WTC11 (cell line): ENCODE results near the gene LTBP3. TPM values are rescaled to one million over a fixed set of nuclear protein-coding genes. Genes with fewer than 3 reads are reported as not detected.

Experiments used
- ATAC-seq: fragments of 200-7000 bp; cut with Tn5 transposase; 2 replicates; pipeline ENCODE4 v1.10.0; 2021; ENCODE audit warnings: mild to moderate bottlenecking, moderate library complexity
- CTCF ChIA-PET: fragments of 300-600 bp; sonication (Branson Sonifier 250); formaldehyde crosslinking; loops from one replicate; lab custom pipeline; 2021; ENCODE audit warnings: antibody characterized with exemption; lab: Charles Lee
- POLR2A ChIA-PET: fragments of 350-600 bp; sonication (Branson Sonifier 250); formaldehyde crosslinking; loops from one replicate; lab custom pipeline; 2021; ENCODE audit warnings: antibody characterized with exemption; lab: Charles Lee
- DNase-seq: peaks from one replicate; pipeline ENCODE4 v3.0.0; 2021; ENCODE audit warnings: low spot score
- H3K27ac Mint-ChIP-seq: 2 replicates; pipeline ENCODE4 v1.8.0; 2021; ENCODE audit warnings: mixed read lengths
- H3K27me3 Mint-ChIP-seq: 2 replicates; pipeline ENCODE4 v1.8.0; 2021; ENCODE audit warnings: low read depth, mild to moderate bottlenecking, moderate library complexity, mixed read lengths
- H3K36me3 Mint-ChIP-seq: 2 replicates; pipeline ENCODE4 v1.8.0; 2021; ENCODE audit warnings: mixed read lengths
- H3K4me1 Mint-ChIP-seq: 2 replicates; pipeline ENCODE4 v1.8.0; 2022; ENCODE audit warnings: mixed read lengths
- H3K4me3 Mint-ChIP-seq: 2 replicates; pipeline ENCODE4 v1.8.0; 2021; ENCODE audit warnings: mild to moderate bottlenecking, moderate library complexity, mixed read lengths
- H3K9me3 Mint-ChIP-seq: 2 replicates; pipeline ENCODE4 v1.8.0; 2021; ENCODE audit warnings: mixed read lengths
- ATF1 ChIP-seq: sonication (generic); formaldehyde crosslinking; IDR thresholded peaks from 2 replicates; pipeline ENCODE4 v1.8.1; 2023; ENCODE audit warnings: mild to moderate bottlenecking, moderate library complexity, missing genetic modification reagents
- CREB1 ChIP-seq: sonication (generic); formaldehyde crosslinking; IDR thresholded peaks from 2 replicates; pipeline ENCODE4 v1.8.0; 2023; ENCODE audit warnings: mild to moderate bottlenecking, missing genetic modification reagents
- GRHL2 ChIP-seq: fragments of 250-450 bp; sonication (Bioruptor Pico); IDR thresholded peaks from 2 replicates; pipeline ENCODE4 v1.8.0; 2022; ENCODE audit warnings: mild to moderate bottlenecking, moderate library complexity; ENCODE audit not compliant: insufficient replicate concordance, severe bottlenecking
- KAT7 ChIP-seq: sonication (generic); formaldehyde crosslinking; IDR thresholded peaks from 2 replicates; pipeline ENCODE4 v1.8.1; 2023; ENCODE audit warnings: missing genetic modification reagents, mild to moderate bottlenecking, borderline replicate concordance
- MXD4 ChIP-seq: fragments of 250-450 bp; sonication (Bioruptor Pico); IDR thresholded peaks from 2 replicates; pipeline ENCODE4 v1.8.0; 2021; ENCODE audit warnings: mild to moderate bottlenecking, moderate library complexity, borderline replicate concordance
- MYBL2 ChIP-seq: sonication (generic); formaldehyde crosslinking; IDR thresholded peaks from 2 replicates; pipeline ENCODE4 v1.8.1; 2023; ENCODE audit warnings: mild to moderate bottlenecking, moderate library complexity, missing genetic modification reagents
- PRRX2 ChIP-seq: fragments of 250-450 bp; sonication (Bioruptor Pico); IDR thresholded peaks from 2 replicates; pipeline ENCODE4 v1.8.0; 2021; ENCODE audit warnings: mild to moderate bottlenecking
- SOX15 ChIP-seq: fragments of 250-450 bp; sonication (Bioruptor Pico); IDR thresholded peaks from 2 replicates; pipeline ENCODE4 v1.9.0; 2021; ENCODE audit warnings: mild to moderate bottlenecking
- TP53 ChIP-seq: sonication (generic); formaldehyde crosslinking; IDR thresholded peaks from 2 replicates; pipeline ENCODE4 v1.8.1; 2023; ENCODE audit warnings: mild to moderate bottlenecking, missing genetic modification reagents
- ZBTB21 ChIP-seq: sonication (generic); formaldehyde crosslinking; IDR thresholded peaks from 2 replicates; pipeline ENCODE4 v1.8.1; 2023; ENCODE audit warnings: mild to moderate bottlenecking, missing genetic modification reagents, borderline replicate concordance
- ZNF396 ChIP-seq: fragments of 250-450 bp; sonication (Bioruptor Pico); IDR thresholded peaks from 2 replicates; pipeline ENCODE4 v1.8.0; 2021; ENCODE audit warnings: mild to moderate bottlenecking, moderate library complexity, borderline replicate concordance
- ZNF416 ChIP-seq: fragments of 250-450 bp; sonication (Bioruptor Pico); IDR thresholded peaks from 2 replicates; pipeline ENCODE4 v1.9.0; 2021; ENCODE audit warnings: mild to moderate bottlenecking, inconsistent platforms
- ZNF671 ChIP-seq: fragments of 250-450 bp; sonication (Bioruptor Pico); IDR thresholded peaks from 2 replicates; pipeline ENCODE4 v1.8.0; 2021; ENCODE audit warnings: mild to moderate bottlenecking
- total RNA-seq: library from RNA; stranded (reverse); gene quantifications from 3 replicates; pipeline ENCODE4 v1.2.3, GENCODE V29; 2021
- TF ChIP-seq, protein P1 (sequence below): sonication (generic); formaldehyde crosslinking; IDR thresholded peaks from 2 replicates; pipeline ENCODE4 v1.8.1; 2023; ENCODE audit warnings: mild to moderate bottlenecking, missing genetic modification reagents, moderate library complexity
- TF ChIP-seq, protein P2 (sequence below): fragments of 250-450 bp; sonication (Bioruptor Pico); IDR thresholded peaks from 2 replicates; pipeline ENCODE4 v1.9.0; 2021; ENCODE audit warnings: mild to moderate bottlenecking
- TF ChIP-seq, protein P3 (sequence below): sonication (generic); formaldehyde crosslinking; IDR thresholded peaks from 2 replicates; pipeline ENCODE4 v1.8.1; 2022; ENCODE audit warnings: mild to moderate bottlenecking, moderate library complexity, missing genetic modification reagents
- TF ChIP-seq, protein P4 (sequence below): sonication (generic); formaldehyde crosslinking; IDR thresholded peaks from 2 replicates; pipeline ENCODE4 v1.8.0; 2022; ENCODE audit warnings: mild to moderate bottlenecking, missing genetic modification reagents
- TF ChIP-seq, protein P5 (sequence below): sonication (generic); formaldehyde crosslinking; IDR thresholded peaks from 2 replicates; pipeline ENCODE4 v1.8.0; 2022; ENCODE audit warnings: mild to moderate bottlenecking, missing genetic modification reagents
- TF ChIP-seq, protein P6 (sequence below): sonication (generic); formaldehyde crosslinking; IDR thresholded peaks from 2 replicates; pipeline ENCODE4 v1.8.0; 2022; ENCODE audit warnings: mild to moderate bottlenecking, missing genetic modification reagents
- TF ChIP-seq, protein P7 (sequence below): fragments of 250-450 bp; sonication (Bioruptor Pico); IDR thresholded peaks from 2 replicates; pipeline ENCODE4 v1.8.0; 2021; ENCODE audit warnings: mild to moderate bottlenecking
- TF ChIP-seq, protein P8 (sequence below): sonication (generic); formaldehyde crosslinking; IDR thresholded peaks from 2 replicates; pipeline ENCODE4 v1.8.0; 2022; ENCODE audit warnings: missing genetic modification reagents

The LTBP3 gene
- total RNA-seq, 1 experiment from 2014 or later = 20.7 TPM

DNA sequence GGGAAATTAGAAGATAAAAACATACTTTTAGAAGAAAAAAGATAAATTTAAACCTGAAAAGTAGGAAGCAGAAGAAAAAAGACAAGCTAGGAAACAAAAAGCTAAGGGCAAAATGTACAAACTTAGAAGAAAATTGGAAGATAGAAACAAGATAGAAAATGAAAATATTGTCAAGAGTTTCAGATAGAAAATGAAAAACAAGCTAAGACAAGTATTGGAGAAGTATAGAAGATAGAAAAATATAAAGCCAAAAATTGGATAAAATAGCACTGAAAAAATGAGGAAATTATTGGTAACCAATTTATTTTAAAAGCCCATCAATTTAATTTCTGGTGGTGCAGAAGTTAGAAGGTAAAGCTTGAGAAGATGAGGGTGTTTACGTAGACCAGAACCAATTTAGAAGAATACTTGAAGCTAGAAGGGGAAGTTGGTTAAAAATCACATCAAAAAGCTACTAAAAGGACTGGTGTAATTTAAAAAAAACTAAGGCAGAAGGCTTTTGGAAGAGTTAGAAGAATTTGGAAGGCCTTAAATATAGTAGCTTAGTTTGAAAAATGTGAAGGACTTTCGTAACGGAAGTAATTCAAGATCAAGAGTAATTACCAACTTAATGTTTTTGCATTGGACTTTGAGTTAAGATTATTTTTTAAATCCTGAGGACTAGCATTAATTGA is 58.3 kb downstream of the LTBP3 start (continued):
- TF ChIP-seq, protein P1, sequence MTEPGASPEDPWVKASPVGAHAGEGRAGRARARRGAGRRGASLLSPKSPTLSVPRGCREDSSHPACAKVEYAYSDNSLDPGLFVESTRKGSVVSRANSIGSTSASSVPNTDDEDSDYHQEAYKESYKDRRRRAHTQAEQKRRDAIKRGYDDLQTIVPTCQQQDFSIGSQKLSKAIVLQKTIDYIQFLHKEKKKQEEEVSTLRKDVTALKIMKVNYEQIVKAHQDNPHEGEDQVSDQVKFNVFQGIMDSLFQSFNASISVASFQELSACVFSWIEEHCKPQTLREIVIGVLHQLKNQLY (CRISPR knock-in tag) = no peak
- TF ChIP-seq, protein P2, sequence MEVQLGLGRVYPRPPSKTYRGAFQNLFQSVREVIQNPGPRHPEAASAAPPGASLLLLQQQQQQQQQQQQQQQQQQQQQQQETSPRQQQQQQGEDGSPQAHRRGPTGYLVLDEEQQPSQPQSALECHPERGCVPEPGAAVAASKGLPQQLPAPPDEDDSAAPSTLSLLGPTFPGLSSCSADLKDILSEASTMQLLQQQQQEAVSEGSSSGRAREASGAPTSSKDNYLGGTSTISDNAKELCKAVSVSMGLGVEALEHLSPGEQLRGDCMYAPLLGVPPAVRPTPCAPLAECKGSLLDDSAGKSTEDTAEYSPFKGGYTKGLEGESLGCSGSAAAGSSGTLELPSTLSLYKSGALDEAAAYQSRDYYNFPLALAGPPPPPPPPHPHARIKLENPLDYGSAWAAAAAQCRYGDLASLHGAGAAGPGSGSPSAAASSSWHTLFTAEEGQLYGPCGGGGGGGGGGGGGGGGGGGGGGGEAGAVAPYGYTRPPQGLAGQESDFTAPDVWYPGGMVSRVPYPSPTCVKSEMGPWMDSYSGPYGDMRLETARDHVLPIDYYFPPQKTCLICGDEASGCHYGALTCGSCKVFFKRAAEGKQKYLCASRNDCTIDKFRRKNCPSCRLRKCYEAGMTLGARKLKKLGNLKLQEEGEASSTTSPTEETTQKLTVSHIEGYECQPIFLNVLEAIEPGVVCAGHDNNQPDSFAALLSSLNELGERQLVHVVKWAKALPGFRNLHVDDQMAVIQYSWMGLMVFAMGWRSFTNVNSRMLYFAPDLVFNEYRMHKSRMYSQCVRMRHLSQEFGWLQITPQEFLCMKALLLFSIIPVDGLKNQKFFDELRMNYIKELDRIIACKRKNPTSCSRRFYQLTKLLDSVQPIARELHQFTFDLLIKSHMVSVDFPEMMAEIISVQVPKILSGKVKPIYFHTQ (CRISPR knock-in tag) = no peak
- no peak for TF ChIP-seq MYBL2

DNA sequence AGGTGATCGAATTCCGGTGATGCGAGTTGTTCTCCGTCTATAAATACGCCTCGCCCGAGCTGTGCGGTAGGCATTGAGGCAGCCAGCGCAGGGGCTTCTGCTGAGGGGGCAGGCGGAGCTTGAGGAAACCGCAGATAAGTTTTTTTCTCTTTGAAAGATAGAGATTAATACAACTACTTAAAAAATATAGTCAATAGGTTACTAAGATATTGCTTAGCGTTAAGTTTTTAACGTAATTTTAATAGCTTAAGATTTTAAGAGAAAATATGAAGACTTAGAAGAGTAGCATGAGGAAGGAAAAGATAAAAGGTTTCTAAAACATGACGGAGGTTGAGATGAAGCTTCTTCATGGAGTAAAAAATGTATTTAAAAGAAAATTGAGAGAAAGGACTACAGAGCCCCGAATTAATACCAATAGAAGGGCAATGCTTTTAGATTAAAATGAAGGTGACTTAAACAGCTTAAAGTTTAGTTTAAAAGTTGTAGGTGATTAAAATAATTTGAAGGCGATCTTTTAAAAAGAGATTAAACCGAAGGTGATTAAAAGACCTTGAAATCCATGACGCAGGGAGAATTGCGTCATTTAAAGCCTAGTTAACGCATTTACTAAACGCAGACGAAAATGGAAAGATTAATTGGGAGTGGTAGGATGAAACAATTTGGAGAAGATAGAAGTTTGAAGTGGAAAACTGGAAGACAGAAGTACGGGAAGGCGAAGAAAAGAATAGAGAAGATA is 59.0 kb downstream of the LTBP3 start, which contains the start of gene MALAT1:
Gene MALAT1, plus strand, starts transcription at position 69 of the 736 bp plus-strand sequence.
- Mint-ChIP-seq H3K9me3 (no peaks in the 10 kb centered on the region), H3K27ac (no peak within 1 kb of the TSS), H3K27me3 (no peaks in the 10 kb centered on the region), H3K4me3 (no peak within 1 kb of the TSS), H3K36me3 (no peaks in the 10 kb centered on the region), H3K4me1 (peaks cover 33% of the 10 kb centered on the region)
- ATAC-seq = peak; percentile 6; the same call in 1 of the 2 replicates
- ChIA-PET POLR2A (interaction anchor here (0.5 to 8.3 kb wide), 34 partner anchors 9 to 967 kb away, joined by 3 to 502 read pairs (median 4); partner anchors contain the start of genes CFL1, FAM89B, NEAT1 and PCNX3), CTCF (interaction anchor here (0.5 to 4.8 kb wide), 6 partner anchors 20 to 83 kb away, joined by 3 to 47 read pairs (median 4); partner anchors contain the start of gene FAM89B)
- DNase-seq = peak; percentile 91
- TF ChIP-seq GRHL2 (no peak), ZBTB21 (no peak), MYBL2 (peak; percentile 89; the same call in 1 of the 2 replicates), PRRX2 (CRISPR knock-in tag) (peak; percentile 80), CREB1 (CRISPR knock-in tag) (no peak), ATF1 (no peak), SOX15 (CRISPR knock-in tag) (peak; percentile 89), ZNF396 (CRISPR knock-in tag) (no peak), KAT7 (CRISPR knock-in tag) (no peak), ZNF416 (peak; percentile 81), TP53 (CRISPR knock-in tag) (0 out of 2 replicates have a peak, but pooled peaks have one; percentile 58), MXD4 (CRISPR knock-in tag) (no peak), ZNF671 (CRISPR knock-in tag) (peak; percentile 91)
- TF ChIP-seq, protein P3, sequence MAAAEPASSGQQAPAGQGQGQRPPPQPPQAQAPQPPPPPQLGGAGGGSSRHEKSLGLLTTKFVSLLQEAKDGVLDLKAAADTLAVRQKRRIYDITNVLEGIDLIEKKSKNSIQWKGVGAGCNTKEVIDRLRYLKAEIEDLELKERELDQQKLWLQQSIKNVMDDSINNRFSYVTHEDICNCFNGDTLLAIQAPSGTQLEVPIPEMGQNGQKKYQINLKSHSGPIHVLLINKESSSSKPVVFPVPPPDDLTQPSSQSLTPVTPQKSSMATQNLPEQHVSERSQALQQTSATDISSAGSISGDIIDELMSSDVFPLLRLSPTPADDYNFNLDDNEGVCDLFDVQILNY (CRISPR knock-in tag) = no peak; the same call in 1 of the 2 replicates
- TF ChIP-seq, protein P4, sequence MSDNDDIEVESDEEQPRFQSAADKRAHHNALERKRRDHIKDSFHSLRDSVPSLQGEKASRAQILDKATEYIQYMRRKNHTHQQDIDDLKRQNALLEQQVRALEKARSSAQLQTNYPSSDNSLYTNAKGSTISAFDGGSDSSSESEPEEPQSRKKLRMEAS (CRISPR knock-in tag) = no peak
- TF ChIP-seq, protein P5, sequence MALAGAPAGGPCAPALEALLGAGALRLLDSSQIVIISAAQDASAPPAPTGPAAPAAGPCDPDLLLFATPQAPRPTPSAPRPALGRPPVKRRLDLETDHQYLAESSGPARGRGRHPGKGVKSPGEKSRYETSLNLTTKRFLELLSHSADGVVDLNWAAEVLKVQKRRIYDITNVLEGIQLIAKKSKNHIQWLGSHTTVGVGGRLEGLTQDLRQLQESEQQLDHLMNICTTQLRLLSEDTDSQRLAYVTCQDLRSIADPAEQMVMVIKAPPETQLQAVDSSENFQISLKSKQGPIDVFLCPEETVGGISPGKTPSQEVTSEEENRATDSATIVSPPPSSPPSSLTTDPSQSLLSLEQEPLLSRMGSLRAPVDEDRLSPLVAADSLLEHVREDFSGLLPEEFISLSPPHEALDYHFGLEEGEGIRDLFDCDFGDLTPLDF (CRISPR knock-in tag) = no peak
- TF ChIP-seq, protein P6, sequence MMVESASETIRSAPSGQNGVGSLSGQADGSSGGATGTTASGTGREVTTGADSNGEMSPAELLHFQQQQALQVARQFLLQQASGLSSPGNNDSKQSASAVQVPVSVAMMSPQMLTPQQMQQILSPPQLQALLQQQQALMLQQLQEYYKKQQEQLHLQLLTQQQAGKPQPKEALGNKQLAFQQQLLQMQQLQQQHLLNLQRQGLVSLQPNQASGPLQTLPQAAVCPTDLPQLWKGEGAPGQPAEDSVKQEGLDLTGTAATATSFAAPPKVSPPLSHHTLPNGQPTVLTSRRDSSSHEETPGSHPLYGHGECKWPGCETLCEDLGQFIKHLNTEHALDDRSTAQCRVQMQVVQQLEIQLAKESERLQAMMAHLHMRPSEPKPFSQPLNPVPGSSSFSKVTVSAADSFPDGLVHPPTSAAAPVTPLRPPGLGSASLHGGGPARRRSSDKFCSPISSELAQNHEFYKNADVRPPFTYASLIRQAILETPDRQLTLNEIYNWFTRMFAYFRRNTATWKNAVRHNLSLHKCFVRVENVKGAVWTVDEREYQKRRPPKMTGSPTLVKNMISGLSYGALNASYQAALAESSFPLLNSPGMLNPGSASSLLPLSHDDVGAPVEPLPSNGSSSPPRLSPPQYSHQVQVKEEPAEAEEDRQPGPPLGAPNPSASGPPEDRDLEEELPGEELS (CRISPR knock-in tag) = 0 out of 2 replicates have a peak, but pooled peaks have one; percentile 24
- TF ChIP-seq, protein P7, sequence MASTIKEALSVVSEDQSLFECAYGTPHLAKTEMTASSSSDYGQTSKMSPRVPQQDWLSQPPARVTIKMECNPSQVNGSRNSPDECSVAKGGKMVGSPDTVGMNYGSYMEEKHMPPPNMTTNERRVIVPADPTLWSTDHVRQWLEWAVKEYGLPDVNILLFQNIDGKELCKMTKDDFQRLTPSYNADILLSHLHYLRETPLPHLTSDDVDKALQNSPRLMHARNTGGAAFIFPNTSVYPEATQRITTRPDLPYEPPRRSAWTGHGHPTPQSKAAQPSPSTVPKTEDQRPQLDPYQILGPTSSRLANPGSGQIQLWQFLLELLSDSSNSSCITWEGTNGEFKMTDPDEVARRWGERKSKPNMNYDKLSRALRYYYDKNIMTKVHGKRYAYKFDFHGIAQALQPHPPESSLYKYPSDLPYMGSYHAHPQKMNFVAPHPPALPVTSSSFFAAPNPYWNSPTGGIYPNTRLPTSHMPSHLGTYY (CRISPR knock-in tag) = no peak; the same call in 1 of the 2 replicates
- TF ChIP-seq, protein P8, sequence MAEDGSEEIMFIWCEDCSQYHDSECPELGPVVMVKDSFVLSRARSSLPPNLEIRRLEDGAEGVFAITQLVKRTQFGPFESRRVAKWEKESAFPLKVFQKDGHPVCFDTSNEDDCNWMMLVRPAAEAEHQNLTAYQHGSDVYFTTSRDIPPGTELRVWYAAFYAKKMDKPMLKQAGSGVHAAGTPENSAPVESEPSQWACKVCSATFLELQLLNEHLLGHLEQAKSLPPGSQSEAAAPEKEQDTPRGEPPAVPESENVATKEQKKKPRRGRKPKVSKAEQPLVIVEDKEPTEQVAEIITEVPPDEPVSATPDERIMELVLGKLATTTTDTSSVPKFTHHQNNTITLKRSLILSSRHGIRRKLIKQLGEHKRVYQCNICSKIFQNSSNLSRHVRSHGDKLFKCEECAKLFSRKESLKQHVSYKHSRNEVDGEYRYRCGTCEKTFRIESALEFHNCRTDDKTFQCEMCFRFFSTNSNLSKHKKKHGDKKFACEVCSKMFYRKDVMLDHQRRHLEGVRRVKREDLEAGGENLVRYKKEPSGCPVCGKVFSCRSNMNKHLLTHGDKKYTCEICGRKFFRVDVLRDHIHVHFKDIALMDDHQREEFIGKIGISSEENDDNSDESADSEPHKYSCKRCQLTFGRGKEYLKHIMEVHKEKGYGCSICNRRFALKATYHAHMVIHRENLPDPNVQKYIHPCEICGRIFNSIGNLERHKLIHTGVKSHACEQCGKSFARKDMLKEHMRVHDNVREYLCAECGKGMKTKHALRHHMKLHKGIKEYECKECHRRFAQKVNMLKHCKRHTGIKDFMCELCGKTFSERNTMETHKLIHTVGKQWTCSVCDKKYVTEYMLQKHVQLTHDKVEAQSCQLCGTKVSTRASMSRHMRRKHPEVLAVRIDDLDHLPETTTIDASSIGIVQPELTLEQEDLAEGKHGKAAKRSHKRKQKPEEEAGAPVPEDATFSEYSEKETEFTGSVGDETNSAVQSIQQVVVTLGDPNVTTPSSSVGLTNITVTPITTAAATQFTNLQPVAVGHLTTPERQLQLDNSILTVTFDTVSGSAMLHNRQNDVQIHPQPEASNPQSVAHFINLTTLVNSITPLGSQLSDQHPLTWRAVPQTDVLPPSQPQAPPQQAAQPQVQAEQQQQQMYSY (CRISPR knock-in tag) = no peak
